ENCODE measurements around the gene ATP6V1D.

Gene ATP6V1D

DNA sequence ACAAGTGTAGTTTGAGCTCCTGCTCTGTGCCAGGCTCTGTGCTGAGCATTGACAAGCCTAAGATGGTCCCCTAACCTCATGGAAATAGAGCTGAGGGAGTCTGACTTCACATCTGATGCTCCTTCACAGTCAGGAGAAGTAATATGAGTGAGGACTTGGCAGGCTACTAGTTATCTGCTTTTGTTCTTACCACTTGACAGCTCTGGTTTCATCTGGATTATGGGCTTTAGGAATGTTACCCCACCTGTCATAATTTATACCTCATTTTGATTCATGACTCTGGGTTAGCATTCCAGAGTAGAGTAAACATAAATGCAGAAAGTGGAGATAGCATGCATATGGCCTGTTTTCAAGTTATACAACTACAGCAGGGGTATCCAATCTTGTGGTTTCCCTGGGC lies 40.5 kb downstream of the ATP6V1D start:
- Histone ChIP-seq H3K9me2 (replicated peaks; ENCODE audit: low read depth, low read length) (no peaks in the 10 kb centered on the region), H3K4me2 (ENCODE audit: low read depth, low read length, poor library complexity, severe bottlenecking) (no peak overlapping the region), H3K4me3 (ENCODE audit: low read length, poor library complexity, severe bottlenecking) (no peak overlapping the region), H3F3A (ENCODE audit: low read depth) (no peaks in the 10 kb centered on the region), H3K9me3 (ENCODE audit: insufficient read depth, low read depth, low read length) (no peaks in the 10 kb centered on the region), H3K79me2 (ENCODE audit: insufficient read depth, low read length) (no peaks in the 10 kb centered on the region), H4K20me1 (ENCODE audit: insufficient read depth, low read length, poor library complexity, severe bottlenecking) (no peaks in the 10 kb centered on the region), H3K4me1 (ENCODE audit: insufficient read depth, low read length, poor library complexity, severe bottlenecking) (no peaks in the 10 kb centered on the region), H3K36me3 (ENCODE audit: insufficient read depth, low read length) (peaks cover 8% of the 10 kb centered on the region), H3K27me3 (ENCODE audit: insufficient read depth, low read length, poor library complexity, severe bottlenecking) (no peaks in the 10 kb centered on the region), H2AFZ (ENCODE audit: low read length) (no peak overlapping the region), H3K9ac (ENCODE audit: low read depth, low read length, poor library complexity, severe bottlenecking) (no peak overlapping the region)
- TF ChIP-seq, protein P1, sequence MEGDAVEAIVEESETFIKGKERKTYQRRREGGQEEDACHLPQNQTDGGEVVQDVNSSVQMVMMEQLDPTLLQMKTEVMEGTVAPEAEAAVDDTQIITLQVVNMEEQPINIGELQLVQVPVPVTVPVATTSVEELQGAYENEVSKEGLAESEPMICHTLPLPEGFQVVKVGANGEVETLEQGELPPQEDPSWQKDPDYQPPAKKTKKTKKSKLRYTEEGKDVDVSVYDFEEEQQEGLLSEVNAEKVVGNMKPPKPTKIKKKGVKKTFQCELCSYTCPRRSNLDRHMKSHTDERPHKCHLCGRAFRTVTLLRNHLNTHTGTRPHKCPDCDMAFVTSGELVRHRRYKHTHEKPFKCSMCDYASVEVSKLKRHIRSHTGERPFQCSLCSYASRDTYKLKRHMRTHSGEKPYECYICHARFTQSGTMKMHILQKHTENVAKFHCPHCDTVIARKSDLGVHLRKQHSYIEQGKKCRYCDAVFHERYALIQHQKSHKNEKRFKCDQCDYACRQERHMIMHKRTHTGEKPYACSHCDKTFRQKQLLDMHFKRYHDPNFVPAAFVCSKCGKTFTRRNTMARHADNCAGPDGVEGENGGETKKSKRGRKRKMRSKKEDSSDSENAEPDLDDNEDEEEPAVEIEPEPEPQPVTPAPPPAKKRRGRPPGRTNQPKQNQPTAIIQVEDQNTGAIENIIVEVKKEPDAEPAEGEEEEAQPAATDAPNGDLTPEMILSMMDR (conservative IDR thresholded peaks at IDR 0.05; ENCODE audit: low read length): no peak
- no peak for TF ChIP-seq EZH2phosphoT487 (IDR thresholded peaks at IDR 0.05; ENCODE audit: borderline replicate concordance)

DNA sequence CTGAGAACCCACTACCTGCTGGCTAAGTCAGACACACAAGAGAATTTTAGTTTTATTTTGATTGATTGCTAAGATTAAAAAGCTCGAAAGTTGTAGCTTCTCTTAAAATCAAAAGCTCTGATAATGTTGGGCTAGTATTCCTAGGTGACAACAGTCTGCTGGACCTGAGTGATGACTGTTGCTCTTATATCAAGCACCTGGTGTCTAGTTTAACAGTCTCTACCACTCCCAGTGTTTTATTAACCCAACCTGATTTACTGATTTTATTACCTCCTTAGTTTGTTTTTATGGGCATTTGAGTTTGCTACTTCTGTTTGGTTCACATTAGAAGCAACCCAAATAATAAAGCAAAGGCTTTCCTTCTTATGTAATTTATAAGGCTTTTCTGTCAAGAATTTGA lies 41.8 kb downstream of the ATP6V1D start:
- Histone ChIP-seq H3K9me2 (replicated peaks; ENCODE audit: low read depth, low read length) (no peaks in the 10 kb centered on the region), H3F3A (ENCODE audit: low read depth) (no peaks in the 10 kb centered on the region), H3K79me2 (ENCODE audit: insufficient read depth, low read length) (no peaks in the 10 kb centered on the region), H3K9me3 (ENCODE audit: insufficient read depth, low read depth, low read length) (no peaks in the 10 kb centered on the region), H3K4me3 (ENCODE audit: low read length, poor library complexity, severe bottlenecking) (no peak overlapping the region), H3K9ac (ENCODE audit: low read depth, low read length, poor library complexity, severe bottlenecking) (no peak overlapping the region), H3K27me3 (ENCODE audit: insufficient read depth, low read length, poor library complexity, severe bottlenecking) (no peaks in the 10 kb centered on the region), H2AFZ (ENCODE audit: low read length) (no peak overlapping the region), H3K4me1 (ENCODE audit: insufficient read depth, low read length, poor library complexity, severe bottlenecking) (no peaks in the 10 kb centered on the region), H3K36me3 (ENCODE audit: insufficient read depth, low read length) (peaks cover 8% of the 10 kb centered on the region; the same call in 1 of the 2 replicates), H3K4me2 (ENCODE audit: low read depth, low read length, poor library complexity, severe bottlenecking) (peak overlapping the region; percentile 22), H4K20me1 (ENCODE audit: insufficient read depth, low read length, poor library complexity, severe bottlenecking) (no peaks in the 10 kb centered on the region)
- TF ChIP-seq EZH2phosphoT487 (IDR thresholded peaks at IDR 0.05; ENCODE audit: borderline replicate concordance): no peak
- TF ChIP-seq, protein P1 (conservative IDR thresholded peaks at IDR 0.05; ENCODE audit: low read length): no peak

DNA sequence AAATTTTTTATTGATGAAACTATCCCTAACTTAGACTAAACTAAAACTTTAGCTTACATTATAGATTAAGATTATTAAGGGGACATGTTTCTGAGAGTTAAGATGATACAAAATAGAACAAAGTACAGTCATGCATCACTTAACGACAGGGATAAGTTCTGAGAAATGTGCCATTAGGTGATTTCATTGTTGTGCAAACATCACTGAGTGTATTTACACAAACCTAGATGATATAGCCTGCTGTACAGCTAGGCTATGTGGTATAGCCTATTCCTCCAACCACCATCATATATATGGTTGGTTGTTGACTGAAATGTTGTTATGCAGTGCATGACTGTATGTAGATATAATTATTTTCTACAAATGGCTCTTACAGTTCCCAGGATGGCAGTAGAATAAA lies 46.5 kb downstream of the ATP6V1D start:
- Histone ChIP-seq H3K9me3 (ENCODE audit: insufficient read depth, low read depth, low read length) (no peaks in the 10 kb centered on the region), H3K4me1 (ENCODE audit: insufficient read depth, low read length, poor library complexity, severe bottlenecking) (no peaks in the 10 kb centered on the region), H2AFZ (ENCODE audit: low read length) (no peak overlapping the region), H4K20me1 (ENCODE audit: insufficient read depth, low read length, poor library complexity, severe bottlenecking) (no peaks in the 10 kb centered on the region), H3K79me2 (ENCODE audit: insufficient read depth, low read length) (no peaks in the 10 kb centered on the region), H3K4me3 (ENCODE audit: low read length, poor library complexity, severe bottlenecking) (no peak overlapping the region), H3K4me2 (ENCODE audit: low read depth, low read length, poor library complexity, severe bottlenecking) (no peak overlapping the region), H3K36me3 (ENCODE audit: insufficient read depth, low read length) (peaks cover 8% of the 10 kb centered on the region; the same call in 1 of the 2 replicates), H3F3A (ENCODE audit: low read depth) (no peaks in the 10 kb centered on the region), H3K9me2 (replicated peaks; ENCODE audit: low read depth, low read length) (no peaks in the 10 kb centered on the region), H3K27me3 (ENCODE audit: insufficient read depth, low read length, poor library complexity, severe bottlenecking) (no peaks in the 10 kb centered on the region), H3K9ac (ENCODE audit: low read depth, low read length, poor library complexity, severe bottlenecking) (no peak overlapping the region)
- no peak for TF ChIP-seq EZH2phosphoT487 (IDR thresholded peaks at IDR 0.05; ENCODE audit: borderline replicate concordance)
- TF ChIP-seq, protein P1 (conservative IDR thresholded peaks at IDR 0.05; ENCODE audit: low read length): no peak

Measured in Loucy (cell line).